SK-N-SH treated with all-trans-retinoic acid at 6 μM for 48 hours (cell line): ENCODE measurements around the gene TEDC2.

Source experiments
- ARNTL ChIP-seq: fragments of 450-650 bp; formaldehyde crosslinking; IDR thresholded peaks from 2 replicates; pipeline ENCODE4 v1.5.0; 2020; ENCODE audit warnings: low read depth, mild to moderate bottlenecking, moderate library complexity, borderline replicate concordance
- ESRRG ChIP-seq: fragments of 250-450 bp; sonication (Bioruptor Pico); IDR thresholded peaks from 2 replicates; pipeline ENCODE4 v1.6.1; 2021; ENCODE audit warnings: mild to moderate bottlenecking
- PATZ1 ChIP-seq: fragments of 250-450 bp; sonication (Bioruptor Pico); IDR thresholded peaks from 2 replicates; pipeline ENCODE4 v1.8.0; 2020; ENCODE audit warnings: mild to moderate bottlenecking, moderate library complexity, borderline replicate concordance
- SNAI2 ChIP-seq: fragments of 250-450 bp; sonication (Bioruptor Pico); IDR thresholded peaks from 2 replicates; pipeline ENCODE4 v1.5.0; 2020; ENCODE audit warnings: mild to moderate bottlenecking, moderate library complexity
- ZFP30 ChIP-seq: fragments of 450-650 bp; formaldehyde crosslinking; IDR thresholded peaks from 2 replicates; pipeline ENCODE4 v1.5.0; 2022; ENCODE audit warnings: mild to moderate bottlenecking, moderate library complexity

- TF ChIP-seq PATZ1 (CRISPR knock-in tag) (no peak), ARNTL (CRISPR knock-in tag) (no peak), SNAI2 (CRISPR knock-in tag) (no peak), ZFP30 (CRISPR knock-in tag) (no peak), ESRRG (CRISPR knock-in tag) (no peak)
These were observed 14.3 kb downstream of the TEDC2 start for GRCh38 chr16:2473999-2474876.
